ENCODE measurements around the gene RASL11B. TPM values are rescaled to one million over a fixed set of nuclear protein-coding genes. Genes with fewer than 3 reads are reported as not detected.
"Not testable (repeated sequence)": the region's sequence is repeated elsewhere in the genome, so short reads cannot be mapped to it uniquely, and the experiment has no call there.

Gene RASL11B
- total RNA-seq, 2 experiments from 2014 or later = 0.23 to 0.25 TPM

GRCh38 chr4:52834641-52835456, 27.3 kb upstream of the RASL11B start:
- H3K4me1 Mint-ChIP-seq; ATAC-seq; H3K36me3 Mint-ChIP-seq (ENCODE audit: low read depth); H3K27ac Mint-ChIP-seq; H3K9me3 Mint-ChIP-seq (ENCODE audit: low read depth); intact Hi-C loops (cut with DNase I, micrococcal nuclease); H3K4me3 Mint-ChIP-seq; DNase-seq; POLR2A ChIA-PET; H3K27me3 Mint-ChIP-seq: not testable (repeated sequence)
- CTCF ChIA-PET = interaction anchor here (0.6 to 1.2 kb wide), 3 partner anchors 8 to 289 kb away, joined by 3 to 4 read pairs (median 3); no protein-coding TSS in a partner anchor

GRCh38 chr4:52836120-52836519, 26.0 kb upstream of the RASL11B start:
- Mint-ChIP-seq H3K4me3 (no peak overlapping the region), H3K9me3 (ENCODE audit: low read depth) (no peaks in the 10 kb centered on the region), H3K27ac (no peak overlapping the region), H3K4me1 (no peaks in the 10 kb centered on the region), H3K36me3 (ENCODE audit: low read depth) (no peaks in the 10 kb centered on the region), H3K27me3 (peaks cover 7% of the 10 kb centered on the region)
- ChIA-PET POLR2A (no interaction called here), CTCF (no interaction called here)
- DNase-seq (no peak), ATAC-seq (no peak)
- intact Hi-C loops (cut with DNase I, micrococcal nuclease) = no loop called here

- ChIA-PET POLR2A (no interaction called here), CTCF (no interaction called here)
- Mint-ChIP-seq H3K27ac (no peak overlapping the region), H3K9me3 (ENCODE audit: low read depth) (no peaks in the 10 kb centered on the region), H3K27me3 (peaks cover 7% of the 10 kb centered on the region), H3K36me3 (ENCODE audit: low read depth) (no peaks in the 10 kb centered on the region), H3K4me1 (no peaks in the 10 kb centered on the region), H3K4me3 (no peak overlapping the region)
- intact Hi-C loops (cut with DNase I, micrococcal nuclease) = no loop called here
- ATAC-seq (no peak), DNase-seq (no peak)
These were observed 25.4 kb upstream of the RASL11B start for GRCh38 chr4:52836678-52837077.

GRCh38 chr4:52837716-52838558, 24.2 kb upstream of the RASL11B start:
- no peak overlapping the region for H3K27ac Mint-ChIP-seq
- no peak overlapping the region for H3K4me3 Mint-ChIP-seq
- DNase-seq = no peak
- ATAC-seq = no peak
- ChIA-PET POLR2A (no interaction called here), CTCF (interaction anchor here (0.9 kb wide), 1 partner anchor 13 kb away, joined by 3 read pairs; no protein-coding TSS in a partner anchor)
- intact Hi-C loops (cut with DNase I, micrococcal nuclease) = no loop called here
- no peaks in the 10 kb centered on the region for H3K36me3 Mint-ChIP-seq (ENCODE audit: low read depth)
- no peaks in the 10 kb centered on the region for H3K4me1 Mint-ChIP-seq
- H3K27me3 Mint-ChIP-seq = no peaks in the 10 kb centered on the region
- no peaks in the 10 kb centered on the region for H3K9me3 Mint-ChIP-seq (ENCODE audit: low read depth)

- intact Hi-C loops (cut with DNase I, micrococcal nuclease) = no loop called here
- CTCF ChIA-PET = no interaction called here
- peaks cover 9% of the 10 kb centered on the region for H3K4me1 Mint-ChIP-seq
- POLR2A ChIA-PET = no interaction called here
- no peak overlapping the region for H3K4me3 Mint-ChIP-seq
- no peaks in the 10 kb centered on the region for H3K36me3 Mint-ChIP-seq (ENCODE audit: low read depth)
- H3K9me3 Mint-ChIP-seq (ENCODE audit: low read depth) = no peaks in the 10 kb centered on the region
- ATAC-seq (no peak), DNase-seq (no peak)
- no peak overlapping the region for H3K27ac Mint-ChIP-seq
- H3K27me3 Mint-ChIP-seq = no peaks in the 10 kb centered on the region
These were observed 23.2 kb upstream of the RASL11B start for GRCh38 chr4:52838729-52839586.

GRCh38 chr4:52840531-52841370, 21.4 kb upstream of the RASL11B start:
- Mint-ChIP-seq H3K4me1 (peaks cover 17% of the 10 kb centered on the region), H3K36me3 (ENCODE audit: low read depth) (no peaks in the 10 kb centered on the region), H3K27me3 (no peaks in the 10 kb centered on the region), H3K4me3 (no peak overlapping the region), H3K27ac (no peak overlapping the region), H3K9me3 (ENCODE audit: low read depth) (no peaks in the 10 kb centered on the region)
- no peak for DNase-seq
- ChIA-PET CTCF (interaction anchor here (1.0 to 1.1 kb wide), 2 partner anchors 10 to 13 kb away, joined by 3 read pairs; no protein-coding TSS in a partner anchor), POLR2A (no interaction called here)
- intact Hi-C loops (cut with DNase I, micrococcal nuclease) = loop anchor here in 1 of 2 experiments (5.0 kb wide), 1 partner anchor 48 kb away; no protein-coding TSS in a partner anchor
- no peak for ATAC-seq

- Mint-ChIP-seq H3K36me3 (ENCODE audit: low read depth) (no peaks in the 10 kb centered on the region), H3K4me3 (no peak overlapping the region), H3K27ac (no peak overlapping the region), H3K27me3 (no peaks in the 10 kb centered on the region), H3K4me1 (peaks cover 17% of the 10 kb centered on the region), H3K9me3 (ENCODE audit: low read depth) (no peaks in the 10 kb centered on the region)
- ChIA-PET CTCF (interaction anchor here (1.0 to 1.1 kb wide), 3 partner anchors 8 to 140 kb away, joined by 3 read pairs; no protein-coding TSS in a partner anchor), POLR2A (no interaction called here)
- intact Hi-C loops (cut with DNase I, micrococcal nuclease) = loop anchor here in 1 of 2 experiments (5.0 kb wide), 1 partner anchor 50 kb away; no protein-coding TSS in a partner anchor
- DNase-seq = no peak
- ATAC-seq = no peak
These were observed 20.2 kb upstream of the RASL11B start for GRCh38 chr4:52841682-52842456.

GRCh38 chr4:52842792-52843191, 19.3 kb upstream of the RASL11B start:
- H3K4me3 Mint-ChIP-seq = no peak overlapping the region
- POLR2A ChIA-PET = no interaction called here
- CTCF ChIA-PET = interaction anchor here (1.2 kb wide), 1 partner anchor 8 kb away, joined by 3 read pairs; no protein-coding TSS in a partner anchor
- intact Hi-C loops (cut with DNase I, micrococcal nuclease) = loop anchor here in 1 of 2 experiments (5.0 kb wide), 1 partner anchor 50 kb away; no protein-coding TSS in a partner anchor
- DNase-seq (no peak), ATAC-seq (no peak)
- no peaks in the 10 kb centered on the region for H3K36me3 Mint-ChIP-seq (ENCODE audit: low read depth)
- no peaks in the 10 kb centered on the region for H3K9me3 Mint-ChIP-seq (ENCODE audit: low read depth)
- H3K27ac Mint-ChIP-seq = no peak overlapping the region
- peaks cover 17% of the 10 kb centered on the region for H3K4me1 Mint-ChIP-seq
- H3K27me3 Mint-ChIP-seq = no peaks in the 10 kb centered on the region

GRCh38 chr4:52843351-52843750, 18.8 kb upstream of the RASL11B start:
- intact Hi-C loops (cut with DNase I, micrococcal nuclease) = loop anchor here in 1 of 2 experiments (5.0 kb wide), 1 partner anchor 51 kb away; no protein-coding TSS in a partner anchor

GRCh38 chr4:52843958-52844357, 18.2 kb upstream of the RASL11B start:
- ATAC-seq = no peak
- Mint-ChIP-seq H3K9me3 (ENCODE audit: low read depth) (no peaks in the 10 kb centered on the region), H3K27ac (peak overlapping the region; percentile 43), H3K27me3 (no peaks in the 10 kb centered on the region), H3K36me3 (ENCODE audit: low read depth) (no peaks in the 10 kb centered on the region), H3K4me1 (peaks cover 17% of the 10 kb centered on the region), H3K4me3 (no peak overlapping the region)
- intact Hi-C loops (cut with DNase I, micrococcal nuclease) = loop anchor here in 1 of 2 experiments (5.0 kb wide), 1 partner anchor 52 kb away; no protein-coding TSS in a partner anchor
- ChIA-PET CTCF (interaction anchor here (0.6 to 1.2 kb wide), 3 partner anchors 9 to 64 kb away, joined by 3 read pairs; no protein-coding TSS in a partner anchor), POLR2A (no interaction called here)
- DNase-seq = no peak

More at GRCh38 chr4:52843351-52843750, 18.8 kb upstream of the RASL11B start:
- H3K4me1 Mint-ChIP-seq = peaks cover 17% of the 10 kb centered on the region
- H3K9me3 Mint-ChIP-seq (ENCODE audit: low read depth) = no peaks in the 10 kb centered on the region
- H3K27me3 Mint-ChIP-seq = no peaks in the 10 kb centered on the region
- DNase-seq = no peak
- H3K36me3 Mint-ChIP-seq (ENCODE audit: low read depth) = no peaks in the 10 kb centered on the region
- CTCF ChIA-PET = interaction anchor here (0.6 to 1.2 kb wide), 2 partner anchors 9 to 65 kb away, joined by 3 read pairs; no protein-coding TSS in a partner anchor
- POLR2A ChIA-PET = no interaction called here
- H3K27ac Mint-ChIP-seq = no peak overlapping the region
- no peak overlapping the region for H3K4me3 Mint-ChIP-seq
- ATAC-seq = no peak
